A549 (cell line): ENCODE measurements around the gene ZNF280C. TPM values are rescaled to one million over a fixed set of nuclear protein-coding genes. Genes with fewer than 3 reads are reported as not detected.

Source experiments
- ATAC-seq, 2 experiments: fragments of 200-7000 bp in 1 of 2; fragments of >200 bp in 1 of 2; cut with Nextera tagmentation in 1 of 2; cut with Tn5 transposase in 1 of 2; 3 replicates each; pipeline versions ENCODE4 v1.8.0 to v1.9.1; 2018 to 2020; ENCODE audit warnings: mild to moderate bottlenecking in 1 of 2, moderate library complexity in 1 of 2
- CTCF ChIA-PET: fragments of 300-600 bp; sonication (Branson Sonifier 250); formaldehyde crosslinking; extraction: SDS; loops from one replicate; lab custom pipeline; 2021; ENCODE audit warnings: antibody characterized with exemption, inconsistent platforms; lab: Yijun Ruan, JAX
- POLR2A ChIA-PET: fragments of 350-600 bp; formaldehyde crosslinking; extraction: SDS; loops from one replicate; lab custom pipeline; 2021; ENCODE audit warnings: antibody characterized with exemption, inconsistent platforms; lab: Yijun Ruan, JAX
- DNase-seq, 2 experiments: peaks; one replicate each; pipeline versions ENCODE4 v3.0.0 to v3.0.0-alpha.2; 2011 to 2016; ENCODE audit warnings: low read depth in 1 of 2, low spot score in 1 of 2
- FAIRE-seq: peaks from 2 replicates; lab custom pipeline; 2011; peaks lifted over from hg19 to GRCh38; lab: Jason Lieb, UNC
- H3K27ac ChIP-seq, 2 experiments: fragments of >200 bp; sonication (Bioruptor Twin); formaldehyde crosslinking; 3 replicates each; pipeline ENCODE4 v1.5.1; 2016 to 2017
- H3K4me1 ChIP-seq: fragments of >200 bp; sonication (Bioruptor Twin); formaldehyde crosslinking; 3 replicates; pipeline ENCODE4 v1.6.1; 2016
- H3K4me2 ChIP-seq: fragments of >200 bp; sonication (Bioruptor Twin); formaldehyde crosslinking; 3 replicates; pipeline ENCODE4 v1.6.1; 2016
- H3K4me3 ChIP-seq: fragments of >200 bp; sonication (Bioruptor Twin); formaldehyde crosslinking; 3 replicates; pipeline ENCODE4 v1.5.1; 2016
- H3K9me3 ChIP-seq: fragments of >200 bp; sonication (Bioruptor Twin); formaldehyde crosslinking; 3 replicates; pipeline ENCODE4 v1.6.1; 2016
- CBX8 ChIP-seq: fragments of 200-600 bp; sonication (generic); IDR thresholded peaks from 2 replicates; pipeline ENCODE4 v1.6.1; 2016
- CHD2 ChIP-seq: fragments of 150-350 bp; IDR thresholded peaks from 2 replicates; pipeline ENCODE4 v1.6.1; 2014; ENCODE audit warnings: low read length; ENCODE audit not compliant: partially characterized antibody
- CHD4 ChIP-seq: fragments of 200-600 bp; sonication (generic); IDR thresholded peaks from 2 replicates; pipeline ENCODE4 v1.6.1; 2016; ENCODE audit warnings: antibody characterized with exemption, mild to moderate bottlenecking, borderline replicate concordance
- ELK1 ChIP-seq: fragments of 150-350 bp; IDR thresholded peaks from 2 replicates; pipeline ENCODE4 v1.6.1; 2014; ENCODE audit warnings: low read depth, mild to moderate bottlenecking, low read length
- EP300 ChIP-seq, 2 experiments: fragments of >200 bp; sonication (Bioruptor Twin); formaldehyde crosslinking; IDR thresholded peaks; 2 replicates in 1 of 2; 3 replicates in 1 of 2; pipeline ENCODE4 v1.6.1; 2016 to 2017
- FOSB ChIP-seq: fragments of 250-450 bp; sonication (Bioruptor Pico); IDR thresholded peaks from 2 replicates; pipeline ENCODE4 v1.5.0; 2020; ENCODE audit warnings: mild to moderate bottlenecking, moderate library complexity
- GATA3 ChIP-seq: IDR thresholded peaks from 2 replicates; pipeline ENCODE4 v1.6.1; 2012; ENCODE audit warnings: borderline replicate concordance
- HOXA7 ChIP-seq: fragments of 250-450 bp; sonication (Bioruptor Pico); IDR thresholded peaks from 2 replicates; pipeline ENCODE4 v1.5.0; 2020; ENCODE audit warnings: mild to moderate bottlenecking, moderate library complexity
- HOXB5 ChIP-seq: fragments of 250-450 bp; sonication (Bioruptor Pico); IDR thresholded peaks from 2 replicates; pipeline ENCODE4 v1.5.0; 2020; ENCODE audit warnings: mild to moderate bottlenecking, moderate library complexity
- KDM1A ChIP-seq: fragments of 200-600 bp; sonication (generic); IDR thresholded peaks from 2 replicates; pipeline ENCODE4 v1.6.1; 2016; ENCODE audit warnings: low read depth, mild to moderate bottlenecking
- KDM5A ChIP-seq: fragments of 200-600 bp; sonication (generic); IDR thresholded peaks from 2 replicates; pipeline ENCODE4 v1.6.1; 2016; ENCODE audit warnings: antibody characterized with exemption, mild to moderate bottlenecking
- MAFK ChIP-seq: fragments of 450-650 bp; IDR thresholded peaks from 2 replicates; pipeline ENCODE4 v1.6.1; 2014; ENCODE audit not compliant: partially characterized antibody
- MAX ChIP-seq: IDR thresholded peaks from 2 replicates; pipeline ENCODE4 v1.6.1; 2012
- MAZ ChIP-seq: fragments of 150-350 bp; IDR thresholded peaks from 2 replicates; pipeline ENCODE4 v1.6.1; 2014; ENCODE audit warnings: antibody characterized with exemption, low read depth, low read length, borderline replicate concordance
- MYC ChIP-seq: IDR thresholded peaks from 2 replicates; pipeline ENCODE4 v1.6.1; 2012; ENCODE audit warnings: mild to moderate bottlenecking, inconsistent platforms, low read length, improper control_type of control experiment, borderline replicate concordance
- NR3C1 ChIP-seq: fragments of >200 bp; sonication (Bioruptor Twin); formaldehyde crosslinking; IDR thresholded peaks from 3 replicates; pipeline ENCODE4 v1.6.1; 2017
- RAD21 ChIP-seq, 2 experiments: fragments of >200 bp in 1 of 2; sonication (Bioruptor Twin) in 1 of 2; formaldehyde crosslinking in 1 of 2; IDR thresholded peaks in 1 of 2; conservative IDR thresholded peaks in 1 of 2; 2 replicates in 1 of 2; 3 replicates in 1 of 2; pipeline ENCODE4 v1.6.1; 2012 to 2018; ENCODE audit warnings: inconsistent platforms in 1 of 2
- RFX5 ChIP-seq: fragments of 450-650 bp; IDR thresholded peaks from 2 replicates; pipeline ENCODE4 v1.7.1; 2014; ENCODE audit warnings: antibody characterized with exemption, mild to moderate bottlenecking, moderate library complexity
- RNF2 ChIP-seq: fragments of 200-600 bp; sonication (generic); IDR thresholded peaks from 2 replicates; pipeline ENCODE4 v1.6.1; 2016; ENCODE audit warnings: low read depth, mild to moderate bottlenecking, antibody characterized with exemption, moderate library complexity, borderline replicate concordance
- SMC3 ChIP-seq: fragments of >200 bp; sonication (Bioruptor Twin); formaldehyde crosslinking; IDR thresholded peaks from 3 replicates; pipeline ENCODE4 v1.6.1; 2018; ENCODE audit warnings: inconsistent platforms
- TFCP2L1 ChIP-seq: fragments of 250-450 bp; sonication (Bioruptor Pico); IDR thresholded peaks from 2 replicates; pipeline ENCODE4 v1.5.0; 2021; ENCODE audit warnings: mild to moderate bottlenecking
- ZC3H11A ChIP-seq: fragments of 450-650 bp; IDR thresholded peaks from 2 replicates; pipeline ENCODE4 v1.6.1; 2014; ENCODE audit warnings: antibody characterized with exemption, mild to moderate bottlenecking
- ZFP36 ChIP-seq: fragments of 450-650 bp; IDR thresholded peaks from 2 replicates; pipeline ENCODE4 v1.6.1; 2014; ENCODE audit warnings: borderline replicate concordance; ENCODE audit not compliant: partially characterized antibody
- ZSCAN20 ChIP-seq: fragments of 250-450 bp; sonication (Bioruptor Pico); IDR thresholded peaks from 2 replicates; pipeline ENCODE4 v1.8.0; 2022; ENCODE audit warnings: mild to moderate bottlenecking, moderate library complexity
- WGBS: methylation state at CpG from one replicate; pipeline ENCODE4 v1.1.6; 2017; ENCODE audit errors: missing lambda C conversion rate; 5-methylcytosine and 5-hydroxymethylcytosine counted together
- polyA plus RNA-seq, 4 experiments: library from polyadenylated mRNA; depleted of rRNA in 3 of 4; stranded (reverse); fragments of >200 nt; fragmentation: RNase III in 1 of 4; extraction: RNeasy Plus Mini Kit Qiagen cat#74134 plus additional on column Dnase treatment in 1 of 4; gene quantifications; 2 replicates in 3 of 4; 3 replicates in 1 of 4; pipeline ENCODE4 v1.2.3, GENCODE V29; 2011 to 2017
- TF ChIP-seq, protein P1 (sequence below): IDR thresholded peaks from 2 replicates; pipeline ENCODE4 v1.6.1; 2012; ENCODE audit warnings: low read depth, borderline replicate concordance
- TF ChIP-seq, protein P2 (sequence below): fragments of >200 bp; sonication (Bioruptor Twin); formaldehyde crosslinking; IDR thresholded peaks from 3 replicates; pipeline ENCODE4 v1.5.1; 2016

The ZNF280C gene
- polyA plus RNA-seq, 2 of the 4 experiments (the other 2 are of a cell fraction): 3.9 to 18.8 TPM

DNA sequence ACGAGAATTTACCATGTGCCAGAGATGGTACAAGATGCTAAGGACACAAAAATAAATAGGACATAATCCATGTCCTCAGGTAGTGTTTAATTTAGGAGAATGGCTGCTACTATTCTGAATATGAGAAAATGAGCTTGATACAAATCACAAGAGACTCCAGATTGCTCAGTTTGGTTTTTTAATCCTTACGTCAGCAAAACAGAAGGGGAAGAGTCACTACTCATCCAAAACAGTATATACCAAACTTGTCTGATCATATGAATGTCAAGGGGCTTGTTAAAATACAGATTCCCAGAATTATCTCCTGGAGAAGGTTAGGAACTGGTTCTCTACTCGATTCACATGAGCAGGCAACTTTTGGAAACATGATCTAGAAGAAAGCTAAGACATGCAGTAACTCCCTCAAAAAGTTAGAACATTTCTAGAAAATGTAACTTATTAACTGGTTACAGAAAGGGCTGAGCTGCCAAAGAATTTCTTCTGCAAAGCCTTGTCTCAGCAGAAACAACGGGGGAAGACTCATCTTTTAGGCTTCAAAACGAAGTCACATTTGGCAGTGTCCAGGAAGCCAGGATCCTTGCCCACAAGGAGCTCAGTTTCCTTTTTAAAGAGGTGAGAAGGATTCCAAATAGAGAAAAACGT is 106.5 kb downstream of the ZNF280C start:
- FAIRE-seq (no peak), DNase-seq (no peak), ATAC-seq (no peak)
- no peak overlapping the region for H3K27ac ChIP-seq
- TF ChIP-seq, protein P1, sequence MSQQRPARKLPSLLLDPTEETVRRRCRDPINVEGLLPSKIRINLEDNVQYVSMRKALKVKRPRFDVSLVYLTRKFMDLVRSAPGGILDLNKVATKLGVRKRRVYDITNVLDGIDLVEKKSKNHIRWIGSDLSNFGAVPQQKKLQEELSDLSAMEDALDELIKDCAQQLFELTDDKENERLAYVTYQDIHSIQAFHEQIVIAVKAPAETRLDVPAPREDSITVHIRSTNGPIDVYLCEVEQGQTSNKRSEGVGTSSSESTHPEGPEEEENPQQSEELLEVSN: no peak
- no peak for TF ChIP-seq HOXB5 (CRISPR knock-in tag)
- no peak for TF ChIP-seq HOXA7 (CRISPR knock-in tag)
- TF ChIP-seq MAFK: peak; percentile 57
- TF ChIP-seq MYC: no peak
- TF ChIP-seq RFX5: no peak
- CTCF ChIA-PET: no interaction called here
- peak overlapping the region; percentile 45; the same call in 2 of the 3 replicates for H3K4me2 ChIP-seq
- H3K4me1 ChIP-seq: peaks cover 34% of the 10 kb centered on the region
- WGBS: 47% methylated on average over 6 of the region's 6 CpGs
- POLR2A ChIA-PET: no interaction called here
- H3K4me3 ChIP-seq: no peak overlapping the region
- H3K9me3 ChIP-seq: no peaks in the 10 kb centered on the region

GRCh38 chrX:130159776-130160175 is 108.9 kb downstream of the ZNF280C start:
- FAIRE-seq (no peak), DNase-seq (no peak), ATAC-seq (no peak)
- no peak overlapping the region for H3K27ac ChIP-seq
- TF ChIP-seq CHD2 (no peak), FOSB (CRISPR knock-in tag) (no peak), TFCP2L1 (CRISPR knock-in tag) (no peak), ZC3H11A (no peak), RFX5 (no peak), EP300 (IDR thresholded peaks at IDR 0.05) (no peak), CBX8 (no peak)
- no peaks in the 10 kb centered on the region for H3K9me3 ChIP-seq
- H3K4me2 ChIP-seq: peak overlapping the region; percentile 33; the same call in 1 of the 3 replicates
- no peak overlapping the region for H3K4me3 ChIP-seq
- H3K4me1 ChIP-seq: peaks cover 30% of the 10 kb centered on the region
- whole genome bisulfite sequencing: 63% methylated on average over 4 of the region's 4 CpGs
- ChIA-PET POLR2A (no interaction called here), CTCF (no interaction called here)

- no peaks in the 10 kb centered on the region for H3K9me3 ChIP-seq
- 96% methylated on average over 2 of the region's 2 CpGs for WGBS
- POLR2A ChIA-PET: no interaction called here
- peaks cover 23% of the 10 kb centered on the region for H3K4me1 ChIP-seq
- no peak overlapping the region for H3K27ac ChIP-seq
- no peak overlapping the region for H3K4me2 ChIP-seq
- no peak overlapping the region for H3K4me3 ChIP-seq
- no peak for TF ChIP-seq MAFK
- no peak for TF ChIP-seq ELK1
- TF ChIP-seq SMC3: no peak
- no peak for TF ChIP-seq EP300 (IDR thresholded peaks at IDR 0.05)
- no peak for TF ChIP-seq RNF2
- TF ChIP-seq MAZ: no peak
- DNase-seq (no peak), FAIRE-seq (no peak), ATAC-seq (no peak)
- CTCF ChIA-PET: no interaction called here
Measured at GRCh38 chrX:130158311-130158710, 110.4 kb downstream of the ZNF280C start.

GRCh38 chrX:130155564-130155963 is 113.1 kb downstream of the ZNF280C start:
- 92% methylated on average over 2 of the region's 2 CpGs for WGBS
- ChIA-PET POLR2A (no interaction called here), CTCF (interaction anchor here (1.1 to 2.1 kb wide), 6 partner anchors 9 to 76 kb away, joined by 3 to 6 read pairs (median 4); no protein-coding TSS in a partner anchor)
- Histone ChIP-seq H3K4me1 (peaks cover 11% of the 10 kb centered on the region), H3K9me3 (no peaks in the 10 kb centered on the region), H3K4me3 (no peak overlapping the region), H3K4me2 (no peak overlapping the region), H3K27ac (no peak overlapping the region)
- ATAC-seq (no peak), FAIRE-seq (no peak), DNase-seq (no peak)
- TF ChIP-seq FOSB (CRISPR knock-in tag): no peak
- TF ChIP-seq ELK1: no peak
- TF ChIP-seq ZSCAN20 (CRISPR knock-in tag): no peak
- no peak for TF ChIP-seq MAZ
- no peak for TF ChIP-seq NR3C1
- TF ChIP-seq MAX: no peak
- TF ChIP-seq GATA3: no peak
- TF ChIP-seq ZFP36: no peak
- TF ChIP-seq KDM1A: no peak
- no peak for TF ChIP-seq MAFK
- TF ChIP-seq RAD21 (conservative IDR thresholded peaks at IDR 0.05 in 1 of 2, IDR thresholded peaks at IDR 0.05 in 1 of 2): no peak
- TF ChIP-seq KDM5A: no peak
- TF ChIP-seq CHD4: no peak
- no peak for TF ChIP-seq RNF2
- TF ChIP-seq, protein P2, sequence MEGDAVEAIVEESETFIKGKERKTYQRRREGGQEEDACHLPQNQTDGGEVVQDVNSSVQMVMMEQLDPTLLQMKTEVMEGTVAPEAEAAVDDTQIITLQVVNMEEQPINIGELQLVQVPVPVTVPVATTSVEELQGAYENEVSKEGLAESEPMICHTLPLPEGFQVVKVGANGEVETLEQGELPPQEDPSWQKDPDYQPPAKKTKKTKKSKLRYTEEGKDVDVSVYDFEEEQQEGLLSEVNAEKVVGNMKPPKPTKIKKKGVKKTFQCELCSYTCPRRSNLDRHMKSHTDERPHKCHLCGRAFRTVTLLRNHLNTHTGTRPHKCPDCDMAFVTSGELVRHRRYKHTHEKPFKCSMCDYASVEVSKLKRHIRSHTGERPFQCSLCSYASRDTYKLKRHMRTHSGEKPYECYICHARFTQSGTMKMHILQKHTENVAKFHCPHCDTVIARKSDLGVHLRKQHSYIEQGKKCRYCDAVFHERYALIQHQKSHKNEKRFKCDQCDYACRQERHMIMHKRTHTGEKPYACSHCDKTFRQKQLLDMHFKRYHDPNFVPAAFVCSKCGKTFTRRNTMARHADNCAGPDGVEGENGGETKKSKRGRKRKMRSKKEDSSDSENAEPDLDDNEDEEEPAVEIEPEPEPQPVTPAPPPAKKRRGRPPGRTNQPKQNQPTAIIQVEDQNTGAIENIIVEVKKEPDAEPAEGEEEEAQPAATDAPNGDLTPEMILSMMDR: no peak
